Panc1 (cell line): ENCODE measurements around the gene KCNH3. TPM values are rescaled to one million over a fixed set of nuclear protein-coding genes. Genes with fewer than 3 reads are reported as not detected.

Experiments
- ATAC-seq: fragments of 200-7000 bp; cut with Tn5 transposase; 2 replicates; pipeline ENCODE4 v1.9.1; 2020; ENCODE audit warnings: mild to moderate bottlenecking, moderate library complexity
- BruUV-seq: library from RNA; stranded (reverse); fragments of 400-500 nt; replicated peaks from 2 replicates; lab custom pipeline; 2021; lab: Mats Ljungman, UMichigan
- CTCF ChIA-PET: fragments of 300-600 bp; sonication (Branson Sonifier 250); formaldehyde crosslinking; loops from one replicate; lab custom pipeline; 2022; ENCODE audit warnings: antibody characterized with exemption; lab: Charles Lee
- POLR2A ChIA-PET: fragments of 300-600 bp; sonication (Branson Sonifier 250); formaldehyde crosslinking; loops from one replicate; lab custom pipeline; 2022; ENCODE audit warnings: antibody characterized with exemption; lab: Charles Lee
- DNase-seq: peaks from one replicate; pipeline ENCODE4 v3.0.0-alpha.2; 2010; ENCODE audit warnings: low read depth, low spot score
- H3K27ac ChIP-seq: 2 replicates; pipeline ENCODE4 v1.5.1; 2011; ENCODE audit warnings: mild to moderate bottlenecking, low read length, inconsistent platforms
- H3K27me3 ChIP-seq: fragments of 200-500 bp; sonication (Bioruptor generic); 2 replicates; pipeline ENCODE4 v1.6.0; 2014; ENCODE audit warnings: low read length, inconsistent platforms; ENCODE audit not compliant: control insufficient read depth, insufficient read depth
- H3K36me3 ChIP-seq: fragments of 200-500 bp; sonication (Bioruptor generic); 2 replicates; pipeline ENCODE4 v1.5.1; 2014; ENCODE audit warnings: inconsistent platforms, mild to moderate bottlenecking, low read length, moderate library complexity; ENCODE audit not compliant: control insufficient read depth, insufficient read depth
- H3K4me1 ChIP-seq: 2 replicates; pipeline ENCODE4 v1.5.1; 2011; ENCODE audit warnings: inconsistent platforms, mild to moderate bottlenecking, low read length, moderate library complexity; ENCODE audit not compliant: control insufficient read depth, insufficient read depth
- H3K4me3 ChIP-seq, 2 experiments: 2 replicates each; pipeline ENCODE4 v1.5.1; 2011 to 2012; ENCODE audit warnings: low read depth in 2 of 2, low read length in 2 of 2, mild to moderate bottlenecking in 2 of 2, inconsistent platforms in 1 of 2, moderate library complexity in 1 of 2
- H3K9me3 ChIP-seq: fragments of 200-500 bp; sonication (Bioruptor generic); 2 replicates; pipeline ENCODE4 v1.5.1; 2014; ENCODE audit warnings: low read depth, mild to moderate bottlenecking, inconsistent platforms, low read length, moderate library complexity; ENCODE audit not compliant: control insufficient read depth, insufficient read depth
- POLR2AphosphoS5 ChIP-seq: IDR thresholded peaks from 2 replicates; pipeline ENCODE4 v1.6.1; 2012; ENCODE audit warnings: mild to moderate bottlenecking, low read depth, low read length, moderate library complexity
- SIN3A ChIP-seq: IDR thresholded peaks from 2 replicates; pipeline ENCODE4 v1.6.1; 2012; ENCODE audit warnings: low read depth, mild to moderate bottlenecking, low read length, moderate library complexity, borderline replicate concordance; ENCODE audit not compliant: insufficient read depth
- TCF7L2 ChIP-seq: IDR thresholded peaks from 2 replicates; pipeline ENCODE4 v1.6.1; 2011; ENCODE audit warnings: mild to moderate bottlenecking, low read depth, low read length, inconsistent platforms
- in situ Hi-C: cut with HindIII; loops from 2 replicates; pipeline ENCODE4 v1.10.0; 2016; ENCODE audit warnings: low sequenced_read_pairs, low pct_unique_long_range_greater_than_20kb
- intact Hi-C: fragments of 100-400 bp; cut with micrococcal nuclease; formaldehyde crosslinking; loops from one replicate; pipeline ENCODE4 v1.10.0; 2022; ENCODE audit not compliant: unreplicated experiment
- total RNA-seq: library from RNA; stranded (reverse); gene quantifications from one replicate; pipeline ENCODE4 v1.2.1, GENCODE V29; 2021; ENCODE audit not compliant: unreplicated experiment
- TF ChIP-seq, protein P1 (sequence below), 2 experiments: IDR thresholded peaks; 2 replicates each; pipeline ENCODE4 v1.6.1; 2011 to 2012; ENCODE audit warnings: low read depth in 2 of 2, control low read depth in 1 of 2, low read length in 1 of 2, mild to moderate bottlenecking in 1 of 2, moderate library complexity in 1 of 2; ENCODE audit not compliant: insufficient read depth in 1 of 2
- TF ChIP-seq, protein P2 (sequence below): fragments of 450-650 bp; IDR thresholded peaks from 2 replicates; pipeline ENCODE4 v1.5.1; 2017; ENCODE audit warnings: mild to moderate bottlenecking

The KCNH3 gene
- total RNA-seq, 1 experiment from 2014 or later, result 0.64 TPM

DNA sequence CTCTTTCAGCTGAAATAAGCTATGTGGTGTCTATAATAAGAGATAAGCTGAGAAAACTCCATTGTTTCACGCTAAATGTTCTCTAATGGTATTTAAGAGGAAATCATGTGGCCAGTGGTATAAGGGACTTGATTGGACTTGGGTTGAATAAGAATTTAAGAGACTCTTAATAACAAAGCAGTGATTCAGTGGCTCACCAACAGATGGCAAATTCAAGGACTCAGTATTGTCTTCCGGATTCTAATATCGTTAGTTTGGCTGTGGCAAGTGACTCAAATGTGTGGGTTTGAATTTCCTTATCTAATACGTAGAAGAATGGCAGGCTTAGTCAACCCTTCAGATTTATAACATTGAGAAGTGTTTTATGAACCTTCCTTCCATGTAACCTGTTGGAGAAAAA lies 49.1 kb upstream of the KCNH3 start:
- intact Hi-C loops (no loop called here), in situ Hi-C loops (no loop called here)
- H3K36me3 ChIP-seq, result peaks cover 6% of the 10 kb centered on the region; the same call in 1 of the 2 replicates
- CTCF ChIA-PET, result no interaction called here
- no peak for DNase-seq
- H3K27me3 ChIP-seq, result no peaks in the 10 kb centered on the region
- no peak for ATAC-seq
- TF ChIP-seq, protein P1, sequence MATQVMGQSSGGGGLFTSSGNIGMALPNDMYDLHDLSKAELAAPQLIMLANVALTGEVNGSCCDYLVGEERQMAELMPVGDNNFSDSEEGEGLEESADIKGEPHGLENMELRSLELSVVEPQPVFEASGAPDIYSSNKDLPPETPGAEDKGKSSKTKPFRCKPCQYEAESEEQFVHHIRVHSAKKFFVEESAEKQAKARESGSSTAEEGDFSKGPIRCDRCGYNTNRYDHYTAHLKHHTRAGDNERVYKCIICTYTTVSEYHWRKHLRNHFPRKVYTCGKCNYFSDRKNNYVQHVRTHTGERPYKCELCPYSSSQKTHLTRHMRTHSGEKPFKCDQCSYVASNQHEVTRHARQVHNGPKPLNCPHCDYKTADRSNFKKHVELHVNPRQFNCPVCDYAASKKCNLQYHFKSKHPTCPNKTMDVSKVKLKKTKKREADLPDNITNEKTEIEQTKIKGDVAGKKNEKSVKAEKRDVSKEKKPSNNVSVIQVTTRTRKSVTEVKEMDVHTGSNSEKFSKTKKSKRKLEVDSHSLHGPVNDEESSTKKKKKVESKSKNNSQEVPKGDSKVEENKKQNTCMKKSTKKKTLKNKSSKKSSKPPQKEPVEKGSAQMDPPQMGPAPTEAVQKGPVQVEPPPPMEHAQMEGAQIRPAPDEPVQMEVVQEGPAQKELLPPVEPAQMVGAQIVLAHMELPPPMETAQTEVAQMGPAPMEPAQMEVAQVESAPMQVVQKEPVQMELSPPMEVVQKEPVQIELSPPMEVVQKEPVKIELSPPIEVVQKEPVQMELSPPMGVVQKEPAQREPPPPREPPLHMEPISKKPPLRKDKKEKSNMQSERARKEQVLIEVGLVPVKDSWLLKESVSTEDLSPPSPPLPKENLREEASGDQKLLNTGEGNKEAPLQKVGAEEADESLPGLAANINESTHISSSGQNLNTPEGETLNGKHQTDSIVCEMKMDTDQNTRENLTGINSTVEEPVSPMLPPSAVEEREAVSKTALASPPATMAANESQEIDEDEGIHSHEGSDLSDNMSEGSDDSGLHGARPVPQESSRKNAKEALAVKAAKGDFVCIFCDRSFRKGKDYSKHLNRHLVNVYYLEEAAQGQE (IDR thresholded peaks at IDR 0.05; ENCODE audit: insufficient read depth in 1 of 2, low read depth in 2 of 2, low read length in 1 of 2), result no peak
- TF ChIP-seq TCF7L2, result no peak
- no peak for TF ChIP-seq SIN3A
- TF ChIP-seq, protein P2, sequence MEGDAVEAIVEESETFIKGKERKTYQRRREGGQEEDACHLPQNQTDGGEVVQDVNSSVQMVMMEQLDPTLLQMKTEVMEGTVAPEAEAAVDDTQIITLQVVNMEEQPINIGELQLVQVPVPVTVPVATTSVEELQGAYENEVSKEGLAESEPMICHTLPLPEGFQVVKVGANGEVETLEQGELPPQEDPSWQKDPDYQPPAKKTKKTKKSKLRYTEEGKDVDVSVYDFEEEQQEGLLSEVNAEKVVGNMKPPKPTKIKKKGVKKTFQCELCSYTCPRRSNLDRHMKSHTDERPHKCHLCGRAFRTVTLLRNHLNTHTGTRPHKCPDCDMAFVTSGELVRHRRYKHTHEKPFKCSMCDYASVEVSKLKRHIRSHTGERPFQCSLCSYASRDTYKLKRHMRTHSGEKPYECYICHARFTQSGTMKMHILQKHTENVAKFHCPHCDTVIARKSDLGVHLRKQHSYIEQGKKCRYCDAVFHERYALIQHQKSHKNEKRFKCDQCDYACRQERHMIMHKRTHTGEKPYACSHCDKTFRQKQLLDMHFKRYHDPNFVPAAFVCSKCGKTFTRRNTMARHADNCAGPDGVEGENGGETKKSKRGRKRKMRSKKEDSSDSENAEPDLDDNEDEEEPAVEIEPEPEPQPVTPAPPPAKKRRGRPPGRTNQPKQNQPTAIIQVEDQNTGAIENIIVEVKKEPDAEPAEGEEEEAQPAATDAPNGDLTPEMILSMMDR, result no peak
- TF ChIP-seq POLR2AphosphoS5, result no peak
- no TSS peak for BruUV-seq
- no peaks in the 10 kb centered on the region for H3K9me3 ChIP-seq
- H3K27ac ChIP-seq, result no peak overlapping the region
- POLR2A ChIA-PET, result no interaction called here
- no peaks in the 10 kb centered on the region for H3K4me1 ChIP-seq
- no peak overlapping the region for H3K4me3 ChIP-seq

DNA sequence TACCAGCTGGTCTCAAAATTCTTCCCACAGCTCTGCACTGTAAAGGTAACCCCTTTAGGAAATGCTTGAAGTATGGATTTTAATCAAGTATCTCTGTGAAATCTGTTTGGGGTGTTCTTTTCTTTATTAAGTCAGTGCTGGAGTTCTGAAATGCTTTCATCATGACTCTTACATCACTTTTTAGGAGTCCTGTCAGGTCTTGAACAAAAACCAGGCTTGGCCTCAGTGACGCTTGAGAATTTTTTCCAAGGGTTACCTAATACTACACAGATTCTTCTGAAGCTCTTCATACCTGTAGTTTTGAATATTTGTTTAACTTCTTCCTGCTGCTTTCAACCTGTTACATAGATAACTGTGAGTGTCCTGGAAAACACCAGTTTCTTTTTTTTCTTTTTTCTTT lies 47.0 kb upstream of the KCNH3 start:
- no peaks in the 10 kb centered on the region for H3K4me1 ChIP-seq
- no peaks in the 10 kb centered on the region for H3K27me3 ChIP-seq
- in situ Hi-C loops, result no loop called here
- no peak for TF ChIP-seq SIN3A
- TF ChIP-seq, protein P2, result no peak
- TF ChIP-seq, protein P1 (IDR thresholded peaks at IDR 0.05; ENCODE audit: insufficient read depth in 1 of 2, low read depth in 2 of 2, low read length in 1 of 2), result no peak
- TF ChIP-seq TCF7L2, result no peak
- no peak for TF ChIP-seq POLR2AphosphoS5
- ChIA-PET CTCF (no interaction called here), POLR2A (interaction anchor here (0.6 kb wide), 1 partner anchor 250 kb away, joined by 6 read pairs; the partner anchor contains the start of gene TMBIM6)
- no peak overlapping the region for H3K27ac ChIP-seq
- no peak for ATAC-seq
- DNase-seq, result no peak
- H3K4me3 ChIP-seq, result no peak overlapping the region
- BruUV-seq, result no TSS peak
- intact Hi-C loops, result no loop called here
- no peaks in the 10 kb centered on the region for H3K9me3 ChIP-seq
- peaks cover 9% of the 10 kb centered on the region; the same call in 1 of the 2 replicates for H3K36me3 ChIP-seq
